ENCODE measurements around the gene SEPTIN2. TPM values are rescaled to one million over a fixed set of nuclear protein-coding genes. Genes with fewer than 3 reads are reported as not detected.

Gene SEPTIN2
- total RNA-seq, 4 donors from 2014 or later, result 135 to 631 (median 268) TPM

DNA sequence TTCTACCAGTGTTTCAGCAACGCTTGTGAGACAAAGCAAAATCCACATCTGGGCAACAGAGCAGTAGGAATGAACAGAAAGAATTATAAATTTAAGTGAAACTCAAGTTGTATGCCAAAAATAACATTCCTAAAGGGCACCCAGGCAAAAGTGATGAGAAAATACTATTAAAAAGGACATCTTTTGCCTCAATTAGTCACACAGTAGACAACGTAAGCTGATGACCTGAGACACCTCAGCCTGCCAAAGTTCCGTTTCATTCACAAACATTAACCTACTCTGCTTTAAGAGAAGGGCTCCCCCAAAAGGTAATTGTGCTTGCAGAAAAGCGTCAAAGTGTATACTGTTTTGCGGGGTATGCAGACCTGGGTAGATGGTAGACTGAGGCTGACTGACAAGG, 7.5 kb upstream of the SEPTIN2 start:
- Histone ChIP-seq H3K9me3 (no peaks in the 10 kb centered on the region), H3K36me3 (no peaks in the 10 kb centered on the region), H3K4me3 (no peak overlapping the region), H3K27me3 (no peaks in the 10 kb centered on the region), H3K27ac (no peak overlapping the region), H3K4me1 (peaks cover 3 to 12% of the 10 kb centered on the region in 2 donors)
- intact Hi-C loops (cut with DNase I; ENCODE audit: low total_unique reads), result no loop called here
- TF ChIP-seq, protein P1, sequence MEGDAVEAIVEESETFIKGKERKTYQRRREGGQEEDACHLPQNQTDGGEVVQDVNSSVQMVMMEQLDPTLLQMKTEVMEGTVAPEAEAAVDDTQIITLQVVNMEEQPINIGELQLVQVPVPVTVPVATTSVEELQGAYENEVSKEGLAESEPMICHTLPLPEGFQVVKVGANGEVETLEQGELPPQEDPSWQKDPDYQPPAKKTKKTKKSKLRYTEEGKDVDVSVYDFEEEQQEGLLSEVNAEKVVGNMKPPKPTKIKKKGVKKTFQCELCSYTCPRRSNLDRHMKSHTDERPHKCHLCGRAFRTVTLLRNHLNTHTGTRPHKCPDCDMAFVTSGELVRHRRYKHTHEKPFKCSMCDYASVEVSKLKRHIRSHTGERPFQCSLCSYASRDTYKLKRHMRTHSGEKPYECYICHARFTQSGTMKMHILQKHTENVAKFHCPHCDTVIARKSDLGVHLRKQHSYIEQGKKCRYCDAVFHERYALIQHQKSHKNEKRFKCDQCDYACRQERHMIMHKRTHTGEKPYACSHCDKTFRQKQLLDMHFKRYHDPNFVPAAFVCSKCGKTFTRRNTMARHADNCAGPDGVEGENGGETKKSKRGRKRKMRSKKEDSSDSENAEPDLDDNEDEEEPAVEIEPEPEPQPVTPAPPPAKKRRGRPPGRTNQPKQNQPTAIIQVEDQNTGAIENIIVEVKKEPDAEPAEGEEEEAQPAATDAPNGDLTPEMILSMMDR (IDR thresholded peaks at IDR 0.05), result no peak
- no peak for TF ChIP-seq POLR2A (IDR thresholded peaks at IDR 0.05)
- no peak for DNase-seq

- H3K27ac ChIP-seq, result no peak overlapping the region
- no peak overlapping the region for H3K4me3 ChIP-seq
- intact Hi-C loops (cut with DNase I; ENCODE audit: low total_unique reads), result no loop called here
- no peak for TF ChIP-seq POLR2A (IDR thresholded peaks at IDR 0.05)
- TF ChIP-seq, protein P1 (IDR thresholded peaks at IDR 0.05), result no peak
- no peaks in the 10 kb centered on the region for H3K36me3 ChIP-seq
- peaks cover 3 to 10% of the 10 kb centered on the region in 2 donors for H3K4me1 ChIP-seq
- DNase-seq, result no peak
- H3K9me3 ChIP-seq, result no peaks in the 10 kb centered on the region
- H3K27me3 ChIP-seq, result no peaks in the 10 kb centered on the region
Measured at GRCh38 chr2:241308832-241309500, 6.8 kb upstream of the SEPTIN2 start.

DNA sequence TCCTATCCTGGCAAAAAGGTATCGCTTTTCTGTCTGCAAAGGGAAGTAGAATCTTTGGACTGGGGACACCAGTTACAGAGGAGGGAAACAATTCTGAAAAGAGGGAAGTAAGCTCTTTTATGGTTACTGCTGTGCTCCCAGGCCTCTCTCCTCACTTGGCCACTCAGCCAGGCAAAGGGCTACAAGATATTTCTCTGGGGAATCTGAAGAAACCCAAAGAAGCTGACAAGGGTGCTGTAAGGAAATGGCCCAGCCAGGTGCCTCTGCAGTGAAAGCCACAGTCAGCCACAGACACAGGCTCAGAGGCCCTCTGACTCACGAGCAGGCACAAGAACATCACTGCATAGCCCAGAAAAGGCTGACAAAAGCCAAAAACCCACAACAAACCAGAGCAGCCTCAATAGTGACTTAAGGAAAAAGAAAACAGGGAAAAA, 6.0 kb upstream of the SEPTIN2 start:
- peaks cover 3 to 10% of the 10 kb centered on the region in 2 donors for H3K4me1 ChIP-seq
- no peaks in the 10 kb centered on the region for H3K9me3 ChIP-seq
- no peaks in the 10 kb centered on the region for H3K27me3 ChIP-seq
- TF ChIP-seq POLR2A (IDR thresholded peaks at IDR 0.05), result no peak
- no peak overlapping the region for H3K4me3 ChIP-seq
- no peak overlapping the region for H3K27ac ChIP-seq
- intact Hi-C loops (cut with DNase I; ENCODE audit: low total_unique reads), result no loop called here
- no peak for DNase-seq
- H3K36me3 ChIP-seq, result no peaks in the 10 kb centered on the region

GRCh38 chr2:241310917-241311566, 4.7 kb upstream of the SEPTIN2 start:
- DNase-seq, result no peak
- intact Hi-C loops (cut with DNase I; ENCODE audit: low total_unique reads), result no loop called here
- H3K27ac ChIP-seq, result no peak overlapping the region
- no peak overlapping the region for H3K4me3 ChIP-seq
- H3K27me3 ChIP-seq, result no peaks in the 10 kb centered on the region
- H3K36me3 ChIP-seq, result no peaks in the 10 kb centered on the region
- peaks cover 3 to 10% of the 10 kb centered on the region in 2 donors for H3K4me1 ChIP-seq
- H3K9me3 ChIP-seq, result no peaks in the 10 kb centered on the region
- TF ChIP-seq, protein P1 (IDR thresholded peaks at IDR 0.05), result no peak
- no peak for TF ChIP-seq POLR2A (IDR thresholded peaks at IDR 0.05)

DNA sequence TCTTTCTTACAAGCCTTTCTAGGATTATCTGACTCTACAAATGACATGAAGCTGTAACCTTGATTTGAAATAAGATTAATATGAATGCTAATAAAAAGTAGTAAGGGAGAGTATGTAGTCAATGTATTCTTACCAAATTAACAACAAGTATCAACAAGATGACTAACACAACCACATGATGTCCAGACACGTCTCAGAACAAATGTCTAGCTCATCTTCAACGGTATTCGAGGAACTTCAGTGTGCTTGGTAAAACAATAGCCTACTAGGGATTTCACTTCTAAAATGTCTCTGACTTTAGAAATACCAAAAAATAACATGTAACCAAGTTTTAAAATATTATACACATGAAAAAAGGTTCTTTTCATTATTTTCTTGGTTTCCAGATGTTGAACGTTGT, 3.6 kb upstream of the SEPTIN2 start:
- Histone ChIP-seq H3K4me1 (peaks cover 3 to 10% of the 10 kb centered on the region in 2 donors), H3K9me3 (no peaks in the 10 kb centered on the region), H3K27ac (no peak overlapping the region), H3K4me3 (no peak overlapping the region), H3K27me3 (no peaks in the 10 kb centered on the region), H3K36me3 (no peaks in the 10 kb centered on the region)
- intact Hi-C loops (cut with DNase I; ENCODE audit: low total_unique reads), result no loop called here
- no peak for DNase-seq
- TF ChIP-seq, protein P1 (IDR thresholded peaks at IDR 0.05), result no peak
- no peak for TF ChIP-seq POLR2A (IDR thresholded peaks at IDR 0.05)

All from uterus (tissue), 4 donors.